NT2/D1 (cell line): Measurements from ENCODE around the gene ACOX1.

Experiments used
- SUZ12 ChIP-seq: IDR thresholded peaks from 2 replicates; pipeline ENCODE4 v1.6.1; 2011; ENCODE audit not compliant: insufficient read length, insufficient read depth; ENCODE audit errors: extremely low read depth
- ZNF274 ChIP-seq: IDR thresholded peaks from 2 replicates; pipeline ENCODE4 v1.6.1; 2011; ENCODE audit warnings: mild to moderate bottlenecking, low read depth, low read length

GRCh38 chr17:75919611-75920010, 59.4 kb downstream of the ACOX1 start:
- TF ChIP-seq ZNF274, result no peak
- TF ChIP-seq SUZ12, result no peak
